CD8-positive, alpha-beta memory T cell (primary cell): ENCODE results near the gene FAAH. TPM values are rescaled to one million over a fixed set of nuclear protein-coding genes. Genes with fewer than 3 reads are reported as not detected.
"Not testable (repeated sequence)": the region's sequence is repeated elsewhere in the genome, so short reads cannot be mapped to it uniquely, and the experiment has no call there.

Source experiments
- CTCF ChIA-PET: fragments of 350-600 bp; sonication (Branson Sonifier 250); formaldehyde crosslinking; loops from one replicate; lab custom pipeline; 2021; ENCODE audit warnings: antibody characterized with exemption; lab: Charles Lee
- POLR2A ChIA-PET: fragments of 350-600 bp; sonication (Branson Sonifier 250); formaldehyde crosslinking; loops from one replicate; lab custom pipeline; 2021; ENCODE audit warnings: antibody characterized with exemption; lab: Charles Lee
- DNase-seq, 5 donors: peaks; one replicate each; pipeline versions ENCODE4 v3.0.0 to v3.0.0-alpha.2; 2020 to 2022; ENCODE audit warnings: mixed read lengths in 1 of 5
- H3K27ac ChIP-seq: one replicate; pipeline ENCODE4 v1.7.0; 2013; ENCODE audit warnings: low read depth, mild to moderate bottlenecking, low read length, moderate library complexity
- H3K27me3 ChIP-seq: 2 replicates; pipeline ENCODE4 v1.7.0; 2013; ENCODE audit warnings: low read length, mild to moderate bottlenecking; ENCODE audit not compliant: insufficient read depth, poor library complexity, severe bottlenecking
- H3K36me3 ChIP-seq: 2 replicates; pipeline ENCODE4 v1.7.0; 2013; ENCODE audit warnings: mild to moderate bottlenecking, low read length, moderate library complexity; ENCODE audit not compliant: insufficient read depth
- H3K4me1 ChIP-seq: 2 replicates; pipeline ENCODE4 v1.7.0; 2013; ENCODE audit warnings: mild to moderate bottlenecking, low read length, moderate library complexity; ENCODE audit not compliant: insufficient read depth
- H3K4me3 ChIP-seq: 2 replicates; pipeline ENCODE4 v1.7.0; 2013; ENCODE audit warnings: mild to moderate bottlenecking, low read length
- H3K9me3 ChIP-seq: 2 replicates; pipeline ENCODE4 v1.7.0; 2013; ENCODE audit warnings: mild to moderate bottlenecking, low read length
- H3K27ac Mint-ChIP-seq, 8 donors: one replicate each; pipeline ENCODE4 v1.8.0; 2020 to 2021; ENCODE audit warnings: mixed read lengths in 8 of 8, mild to moderate bottlenecking in 6 of 8, inconsistent platforms in 3 of 8, moderate library complexity in 3 of 8
- H3K27me3 Mint-ChIP-seq, 2 donors: one replicate each; pipeline ENCODE4 v1.8.0; 2020 to 2021; ENCODE audit warnings: mixed read lengths in 2 of 2, mild to moderate bottlenecking in 1 of 2, moderate library complexity in 1 of 2
- H3K36me3 Mint-ChIP-seq, 3 donors: one replicate each; pipeline ENCODE4 v1.8.0; 2020 to 2021; ENCODE audit warnings: mixed read lengths in 3 of 3, inconsistent platforms in 1 of 3, mild to moderate bottlenecking in 1 of 3
- H3K4me1 Mint-ChIP-seq, 3 donors: one replicate each; pipeline ENCODE4 v1.8.0; 2020 to 2021; ENCODE audit warnings: mixed read lengths in 3 of 3, inconsistent platforms in 1 of 3, mild to moderate bottlenecking in 1 of 3
- H3K4me3 Mint-ChIP-seq, 7 donors: one replicate each; pipeline ENCODE4 v1.8.0; 2020 to 2021; ENCODE audit warnings: mixed read lengths in 7 of 7, mild to moderate bottlenecking in 6 of 7, moderate library complexity in 4 of 7, inconsistent platforms in 2 of 7
- H3K9me3 Mint-ChIP-seq, 5 donors: one replicate each; pipeline ENCODE4 v1.8.0; 2020 to 2022; ENCODE audit warnings: mixed read lengths in 5 of 5, mild to moderate bottlenecking in 3 of 5, moderate library complexity in 2 of 5, inconsistent platforms in 1 of 5
- polyA plus RNA-seq: library from polyadenylated mRNA; unstranded; fragments of 300-500 nt; fragmentation: Illumina TruSeq; gene quantifications from one replicate; pipeline ENCODE4 v1.2.3, GENCODE V29; 2021
- total RNA-seq, 2 experiments: library from RNA; stranded (reverse); gene quantifications; one replicate each; pipeline ENCODE4 v1.2.3, GENCODE V29; 2021

Gene FAAH
- total and polyA plus RNA-seq, 3 experiments from 2014 or later: 1.3 to 5.1 (median 4.5) TPM

DNA sequence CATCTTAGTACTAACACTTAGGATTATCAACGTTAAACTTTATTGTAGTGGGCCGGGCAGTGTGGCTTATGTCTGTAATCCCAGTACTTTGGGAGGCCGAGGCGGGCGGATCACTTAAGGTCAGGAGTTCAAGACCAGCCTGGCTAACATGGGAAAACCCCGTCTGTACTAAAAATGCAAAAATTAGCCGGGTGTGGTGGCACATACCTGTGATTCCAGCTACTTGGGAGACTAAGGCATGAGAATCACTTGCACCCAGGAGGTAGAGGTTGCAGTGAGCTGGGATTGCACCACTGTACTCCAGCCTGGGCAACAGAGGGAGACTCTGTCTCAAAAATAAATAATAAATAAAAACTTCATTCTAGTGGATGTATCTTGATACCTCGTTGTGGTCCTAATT is 28.3 kb upstream of the FAAH start:
- H3K27ac Mint-ChIP-seq, POLR2A ChIA-PET, H3K27me3 ChIP-seq, H3K27ac ChIP-seq, H3K9me3 Mint-ChIP-seq, H3K9me3 ChIP-seq, H3K4me3 Mint-ChIP-seq, H3K4me3 ChIP-seq, H3K4me1 ChIP-seq, H3K4me1 Mint-ChIP-seq, H3K27me3 Mint-ChIP-seq, DNase-seq: not testable (repeated sequence)
- H3K36me3 Mint-ChIP-seq: peaks cover 4 to 77% (median 32%) of the 10 kb centered on the region in 3 donors
- CTCF ChIA-PET: interaction anchor here (3.3 kb wide), 1 partner anchor 19 kb away, joined by 9 read pairs; no protein-coding TSS in a partner anchor
- peaks cover 16% of the 10 kb centered on the region for H3K36me3 ChIP-seq

- Histone ChIP-seq H3K27me3 (no peaks in the 10 kb centered on the region), H3K36me3 (peaks cover 10% of the 10 kb centered on the region), H3K27ac (no peak overlapping the region), H3K4me1 (no peaks in the 10 kb centered on the region), H3K9me3 (no peaks in the 10 kb centered on the region), H3K4me3 (no peak overlapping the region)
- no peak for DNase-seq
- H3K9me3 Mint-ChIP-seq: no peaks in the 10 kb centered on the region
- POLR2A ChIA-PET: no interaction called here
- no peak overlapping the region for H3K4me3 Mint-ChIP-seq
- no peaks in the 10 kb centered on the region for H3K4me1 Mint-ChIP-seq
- H3K27me3 Mint-ChIP-seq: no peaks in the 10 kb centered on the region
- H3K27ac Mint-ChIP-seq: peak overlapping the region in 4 of 8 donors; percentile 47 to 71 (median 61)
- CTCF ChIA-PET: interaction anchor here (3.3 kb wide), 1 partner anchor 20 kb away, joined by 9 read pairs; no protein-coding TSS in a partner anchor
- H3K36me3 Mint-ChIP-seq: peaks cover 3 to 69% (median 26%) of the 10 kb centered on the region in 3 donors
Measured at GRCh38 chr1:46367072-46367471, 27.0 kb upstream of the FAAH start.

DNA sequence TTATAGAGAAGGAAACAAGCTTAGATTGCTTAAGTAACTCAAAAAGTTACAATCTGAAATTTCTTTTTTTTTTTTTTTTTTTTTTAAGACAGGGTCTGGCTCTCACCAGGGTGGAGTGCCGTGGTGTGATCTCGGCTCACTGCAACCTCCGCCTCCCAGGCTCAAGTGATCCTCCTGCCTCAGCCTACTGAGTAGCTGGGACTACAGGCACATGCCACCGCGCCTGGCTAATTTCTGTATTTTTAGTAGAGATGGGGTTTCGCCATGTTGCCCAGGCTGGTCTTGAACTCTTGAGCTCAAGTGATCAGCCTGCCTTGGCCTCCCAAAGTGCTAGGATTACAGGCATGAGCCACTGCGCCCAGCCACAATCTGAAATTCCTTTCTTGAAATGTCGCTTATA is 26.4 kb upstream of the FAAH start:
- H3K36me3 Mint-ChIP-seq: peaks cover under 1 to 67% (median 27%) of the 10 kb centered on the region in 3 donors
- H3K27me3 ChIP-seq, H3K27me3 Mint-ChIP-seq, DNase-seq, H3K9me3 Mint-ChIP-seq, H3K4me3 Mint-ChIP-seq, H3K4me1 ChIP-seq, H3K9me3 ChIP-seq, POLR2A ChIA-PET, H3K36me3 ChIP-seq, H3K27ac ChIP-seq, CTCF ChIA-PET, H3K4me1 Mint-ChIP-seq, H3K4me3 ChIP-seq: not testable (repeated sequence)
- H3K27ac Mint-ChIP-seq: peak overlapping the region in 1 of 8 donors; percentile 63

- H3K27ac Mint-ChIP-seq: peak overlapping the region in 4 of 8 donors; percentile 6 to 32 (median 19)
Measured at GRCh38 chr1:46368791-46369190, 25.3 kb upstream of the FAAH start.

DNA sequence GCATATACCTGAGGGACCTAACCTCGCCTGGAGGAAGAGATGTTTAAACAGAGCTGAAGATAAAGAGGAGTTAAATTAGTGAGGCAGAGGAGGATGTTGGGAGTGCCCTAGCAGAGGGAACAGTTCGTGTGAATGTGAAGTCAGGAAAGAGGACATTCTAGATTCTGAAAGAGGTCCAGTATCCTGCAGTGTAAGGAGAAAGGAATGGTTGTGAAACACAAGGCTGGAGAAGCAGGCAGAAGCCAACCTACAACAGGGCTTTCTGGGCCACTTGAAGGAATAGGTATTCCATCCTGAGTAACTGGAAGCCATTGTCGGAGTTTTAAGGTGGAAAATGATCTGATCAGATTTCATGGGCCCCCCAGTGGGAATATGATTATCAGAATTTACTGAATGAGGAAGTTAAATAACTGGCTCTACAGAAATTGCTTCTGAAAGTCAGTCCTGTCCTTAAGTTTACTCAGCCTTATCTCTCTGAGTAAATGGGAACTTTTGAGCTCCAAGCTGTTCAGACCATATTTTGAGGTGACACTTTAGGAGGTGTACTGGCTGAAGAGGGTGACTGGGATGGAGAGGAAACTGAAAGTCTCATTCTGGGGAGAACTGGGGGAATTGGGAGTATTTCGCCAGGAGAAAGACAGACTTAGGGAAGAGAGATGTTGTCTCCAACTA is 24.4 kb upstream of the FAAH start:
- POLR2A ChIA-PET: no interaction called here
- H3K9me3 ChIP-seq: no peaks in the 10 kb centered on the region
- no peaks in the 10 kb centered on the region for H3K4me1 Mint-ChIP-seq
- no peak for DNase-seq
- H3K27ac Mint-ChIP-seq: peak overlapping the region in 4 of 8 donors; percentile 11 to 94 (median 33)
- H3K27ac ChIP-seq: no peak overlapping the region
- H3K4me3 Mint-ChIP-seq: no peak overlapping the region
- no peaks in the 10 kb centered on the region for H3K36me3 ChIP-seq
- CTCF ChIA-PET: no interaction called here
- no peaks in the 10 kb centered on the region for H3K9me3 Mint-ChIP-seq
- no peaks in the 10 kb centered on the region for H3K27me3 ChIP-seq
- H3K4me1 ChIP-seq: no peaks in the 10 kb centered on the region
- H3K36me3 Mint-ChIP-seq: peaks cover 4 to 60% (median 25%) of the 10 kb centered on the region in 3 donors
- no peaks in the 10 kb centered on the region for H3K27me3 Mint-ChIP-seq
- H3K4me3 ChIP-seq: no peak overlapping the region

More at GRCh38 chr1:46368791-46369190, 25.3 kb upstream of the FAAH start:
- H3K4me3 Mint-ChIP-seq: no peak overlapping the region
- H3K4me3 ChIP-seq: no peak overlapping the region
- ChIA-PET CTCF (no interaction called here), POLR2A (no interaction called here)
- no peaks in the 10 kb centered on the region for H3K4me1 Mint-ChIP-seq
- no peaks in the 10 kb centered on the region for H3K27me3 ChIP-seq
- no peaks in the 10 kb centered on the region for H3K9me3 ChIP-seq
- H3K36me3 ChIP-seq: no peaks in the 10 kb centered on the region
- no peaks in the 10 kb centered on the region for H3K27me3 Mint-ChIP-seq
- peaks cover 4 to 64% (median 26%) of the 10 kb centered on the region in 3 donors for H3K36me3 Mint-ChIP-seq
- no peaks in the 10 kb centered on the region for H3K9me3 Mint-ChIP-seq
- DNase-seq: no peak
- H3K4me1 ChIP-seq: no peaks in the 10 kb centered on the region
- no peak overlapping the region for H3K27ac ChIP-seq

DNA sequence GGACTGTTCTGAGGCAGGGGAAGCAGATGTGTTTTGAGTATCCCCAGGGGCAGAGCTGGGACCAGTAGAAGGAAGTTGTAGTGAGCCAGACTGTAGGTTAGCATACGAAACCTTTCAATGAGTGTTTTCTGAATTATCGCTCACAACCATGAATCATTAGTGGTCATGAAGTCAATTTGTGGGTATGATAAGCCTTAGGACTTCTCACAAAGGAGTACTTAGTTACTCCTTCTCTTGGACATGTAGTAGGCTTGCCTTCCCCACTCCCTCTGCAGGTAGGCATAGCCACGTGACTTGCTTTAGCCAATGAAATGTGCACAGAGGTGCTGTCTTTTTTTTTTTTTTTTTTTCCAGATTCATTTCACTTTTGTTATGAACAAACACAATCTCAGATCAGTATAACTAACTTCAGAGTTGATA is 23.9 kb upstream of the FAAH start:
- POLR2A ChIA-PET: no interaction called here
- Histone ChIP-seq H3K27me3 (no peaks in the 10 kb centered on the region), H3K4me1 (no peaks in the 10 kb centered on the region), H3K36me3 (no peaks in the 10 kb centered on the region), H3K27ac (no peak overlapping the region), H3K9me3 (no peaks in the 10 kb centered on the region), H3K4me3 (no peak overlapping the region)
- CTCF ChIA-PET: no interaction called here
- Mint-ChIP-seq H3K27ac (peak overlapping the region in 3 of 8 donors; percentile 23 to 94 (median 43)), H3K27me3 (no peaks in the 10 kb centered on the region), H3K4me3 (no peak overlapping the region), H3K9me3 (no peaks in the 10 kb centered on the region), H3K4me1 (no peaks in the 10 kb centered on the region), H3K36me3 (peaks cover 4 to 55% (median 21%) of the 10 kb centered on the region in 3 donors)
- no peak for DNase-seq

GRCh38 chr1:46372431-46372830 is 21.7 kb upstream of the FAAH start:
- H3K27ac Mint-ChIP-seq: no peak overlapping the region
- H3K4me1 Mint-ChIP-seq: no peaks in the 10 kb centered on the region
- CTCF ChIA-PET: no interaction called here
- no peaks in the 10 kb centered on the region for H3K36me3 ChIP-seq
- H3K9me3 Mint-ChIP-seq: no peaks in the 10 kb centered on the region
- no peak overlapping the region for H3K4me3 ChIP-seq
- H3K4me3 Mint-ChIP-seq: no peak overlapping the region
- no peaks in the 10 kb centered on the region for H3K4me1 ChIP-seq
- no peaks in the 10 kb centered on the region for H3K27me3 ChIP-seq
- POLR2A ChIA-PET: no interaction called here
- no peak for DNase-seq
- H3K36me3 Mint-ChIP-seq: peaks cover 4 to 39% (median 23%) of the 10 kb centered on the region in 3 donors
- no peaks in the 10 kb centered on the region for H3K9me3 ChIP-seq
- H3K27ac ChIP-seq: no peak overlapping the region
- H3K27me3 Mint-ChIP-seq: no peaks in the 10 kb centered on the region

DNA sequence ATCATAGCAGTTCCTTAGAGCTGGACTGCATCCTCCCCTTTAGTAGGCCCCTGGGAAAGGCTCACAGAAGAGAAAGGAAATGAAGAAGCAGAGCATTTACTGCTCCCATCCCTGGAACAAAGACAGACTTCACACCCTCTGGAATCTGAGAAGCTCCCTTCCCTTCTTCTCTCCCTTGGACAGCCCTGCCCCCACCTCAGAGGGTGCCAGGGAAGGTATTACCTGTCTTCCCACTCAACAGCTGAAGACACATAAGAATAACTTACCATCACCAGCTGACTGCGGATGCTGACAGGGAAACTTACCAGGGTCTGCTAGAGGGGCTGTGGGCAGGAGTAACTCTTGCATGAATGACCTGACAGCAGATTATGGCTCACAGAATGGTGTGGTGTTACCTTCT is 14.1 kb upstream of the FAAH start:
- H3K36me3 Mint-ChIP-seq: peaks cover 3 to 12% (median 6%) of the 10 kb centered on the region in 3 donors
- H3K27me3 Mint-ChIP-seq: no peaks in the 10 kb centered on the region
- H3K4me3 Mint-ChIP-seq: no peak overlapping the region
- H3K4me1 Mint-ChIP-seq: no peaks in the 10 kb centered on the region
- peaks cover 0 to 10% (median 6%) of the 10 kb centered on the region in 5 donors for H3K9me3 Mint-ChIP-seq
- ChIA-PET CTCF (no interaction called here), POLR2A (no interaction called here)
- no peak overlapping the region for H3K27ac ChIP-seq
- no peak overlapping the region for H3K4me3 ChIP-seq
- H3K4me1 ChIP-seq: no peaks in the 10 kb centered on the region
- H3K36me3 ChIP-seq: no peaks in the 10 kb centered on the region
- no peak overlapping the region for H3K27ac Mint-ChIP-seq
- H3K27me3 ChIP-seq: no peaks in the 10 kb centered on the region
- no peak for DNase-seq
- H3K9me3 ChIP-seq: no peaks in the 10 kb centered on the region
